GM21529 (cell line): ENCODE data around the gene SMARCAL1.

Source experiments
- ATAC-seq: cut with Tn5 transposase; IDR thresholded peaks from one replicate; pipeline ENCODE4 v1.9.1; 2021; ENCODE audit not compliant: unreplicated experiment

Gene SMARCAL1

DNA sequence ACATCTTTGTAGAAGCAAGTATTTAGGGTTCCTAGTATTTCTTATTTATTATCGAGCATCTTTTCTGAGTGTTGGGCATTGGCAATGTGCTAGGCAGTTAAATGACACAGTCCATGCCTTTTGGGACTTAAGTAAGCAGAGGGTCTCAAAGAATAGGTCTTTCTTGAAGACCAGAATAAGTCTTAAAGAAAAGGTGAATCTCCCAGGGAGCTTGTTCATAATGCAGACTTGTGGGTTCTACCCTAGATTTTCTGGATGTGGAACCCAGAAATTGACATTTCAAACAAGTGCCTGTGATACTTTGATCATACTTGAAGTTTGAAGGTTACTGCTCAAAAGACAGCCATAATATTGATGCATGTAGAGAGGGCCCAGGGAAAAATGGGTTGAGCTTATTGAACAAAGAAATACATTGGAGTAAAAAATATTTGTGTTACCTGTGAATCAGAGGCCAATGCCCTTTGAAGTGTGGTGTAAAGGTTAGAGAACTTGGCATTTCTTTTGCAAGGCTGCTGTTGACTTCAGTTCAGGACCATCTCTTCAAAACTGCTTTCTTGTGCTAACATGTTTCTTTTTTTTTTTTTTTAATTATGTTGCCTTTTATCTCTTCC lies 110.7 kb downstream of the SMARCAL1 start:
- no peak for ATAC-seq

DNA sequence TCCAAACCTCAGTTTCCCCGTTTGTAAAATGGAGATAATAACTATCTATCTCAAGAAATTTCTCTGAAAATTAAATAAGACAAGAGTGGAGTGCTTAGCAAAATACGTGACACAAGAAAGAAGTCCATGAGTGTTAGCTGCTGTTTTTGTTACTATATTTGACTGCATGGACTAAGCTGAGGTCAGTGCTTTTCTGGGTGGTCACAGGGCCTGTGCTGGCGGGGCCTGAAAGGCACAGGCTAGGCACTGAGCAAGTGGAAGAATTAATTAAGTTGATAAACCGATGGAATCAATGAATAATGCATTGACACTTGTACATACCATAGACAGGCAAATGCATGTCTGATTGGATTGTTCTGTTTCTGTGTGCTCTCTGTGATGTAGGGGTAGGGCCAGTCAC lies 113.7 kb downstream of the SMARCAL1 start:
- ATAC-seq, result no peak

DNA sequence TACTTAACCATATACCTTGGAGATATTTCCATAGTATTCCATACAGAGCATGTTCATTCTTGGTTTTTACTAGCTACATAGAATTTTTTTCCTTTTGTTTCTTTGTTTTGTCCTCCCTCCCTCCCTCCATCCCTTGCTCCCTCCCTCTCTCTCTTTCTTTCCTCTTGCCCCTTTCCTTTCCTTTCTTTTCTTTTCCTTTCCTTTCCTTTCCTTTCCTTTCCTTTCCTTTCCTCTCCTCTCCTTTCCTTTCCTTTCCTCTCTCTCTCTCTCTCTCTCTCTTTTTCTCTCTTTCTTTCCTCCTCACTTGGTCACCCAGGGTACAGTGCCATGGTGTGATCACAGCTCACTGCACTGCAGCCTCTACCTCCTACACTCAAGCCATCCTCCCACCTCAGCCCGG lies 114.7 kb downstream of the SMARCAL1 start:
- no peak for ATAC-seq

DNA sequence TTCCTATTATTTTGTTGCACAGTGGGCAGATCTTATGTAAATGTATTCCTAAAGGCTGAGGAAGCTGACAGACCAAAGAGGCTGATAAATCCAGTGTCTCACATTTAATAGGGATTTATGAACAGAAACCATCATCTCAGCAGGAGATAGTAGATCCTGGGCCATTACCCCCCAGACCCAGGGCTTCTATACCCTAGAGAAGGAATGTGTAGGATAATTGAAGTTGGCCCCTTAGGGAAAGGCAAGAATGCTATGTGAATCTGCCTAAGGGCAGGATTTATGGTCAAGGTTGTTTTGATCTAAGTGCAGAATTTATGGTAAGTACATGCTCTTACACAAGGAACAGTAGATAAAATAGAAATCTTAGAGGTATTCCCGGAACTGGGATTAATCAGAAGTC lies 115.3 kb downstream of the SMARCAL1 start:
- ATAC-seq, result no peak

DNA sequence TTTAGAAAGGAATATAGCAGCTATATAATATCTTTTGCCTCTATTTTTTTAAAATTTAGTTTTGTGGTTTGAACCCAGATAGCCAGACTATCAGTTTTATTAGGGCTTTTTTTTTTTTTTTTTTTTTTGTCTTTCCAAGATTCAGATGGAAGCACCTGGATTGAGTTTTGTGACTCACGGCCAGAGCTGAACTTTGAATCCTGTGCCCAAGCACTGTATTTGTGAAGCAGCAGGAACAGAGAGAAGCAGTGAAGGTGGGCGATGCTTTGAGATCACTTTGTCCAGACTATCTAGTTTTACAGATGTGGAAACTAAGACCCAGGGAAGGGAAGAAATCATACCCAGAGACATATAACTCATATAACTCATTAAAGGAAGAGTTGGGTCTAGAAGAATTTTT lies 120.3 kb downstream of the SMARCAL1 start:
- no peak for ATAC-seq
